ENCODE measurements around the gene SLC24A3. TPM values are rescaled to one million over a fixed set of nuclear protein-coding genes. Genes with fewer than 3 reads are reported as not detected.

The SLC24A3 gene
- polyA plus RNA-seq, 1 donor (not counting 4 experiments of a cell fraction or from before 2014, with no cell fraction given) = 0.17 TPM

DNA sequence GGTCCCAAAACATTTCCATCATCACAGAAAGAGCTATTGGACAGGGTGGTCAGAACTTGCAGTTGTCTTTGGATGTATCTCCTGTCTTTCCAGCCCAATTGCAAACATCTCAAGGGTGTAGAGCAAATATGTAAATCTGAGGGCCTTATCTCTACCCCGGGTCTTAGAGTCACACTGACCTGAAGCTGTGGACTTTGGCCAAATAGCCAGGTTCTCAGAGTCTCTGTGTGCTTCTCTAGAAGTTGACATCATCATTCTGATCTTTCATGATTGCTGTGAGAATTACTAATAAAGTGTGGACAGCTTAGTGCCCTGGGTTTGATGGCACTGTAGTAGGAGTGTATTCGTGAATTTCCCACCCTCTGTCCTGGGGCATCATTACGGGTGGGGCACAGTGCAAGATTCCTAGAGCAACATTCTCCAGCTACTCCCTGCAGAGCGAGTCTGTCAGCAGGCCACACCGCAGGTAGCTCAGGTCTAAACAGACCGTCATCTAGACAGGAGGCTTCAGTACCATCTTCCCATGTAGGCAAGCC, 71.1 kb downstream of the SLC24A3 start:
- no peaks in the 10 kb centered on the region for H3K79me2 ChIP-seq (ENCODE audit: control insufficient read depth, insufficient read depth, low read length)
- no peak for DNase-seq (ENCODE audit: low read depth, low spot score)
- no peaks in the 10 kb centered on the region for H3K36me3 ChIP-seq (ENCODE audit: control insufficient read depth in 2 of 2, extremely low read depth in 1 of 2, insufficient read depth in 2 of 2, low read length in 2 of 2)
- H3K27ac ChIP-seq (ENCODE audit: control insufficient read depth, insufficient read depth, low read length) = no peak overlapping the region
- H3K4me1 ChIP-seq (ENCODE audit: control insufficient read depth, extremely low read depth, insufficient read depth, low read length) = no peaks in the 10 kb centered on the region
- H3K4me2 ChIP-seq (ENCODE audit: control insufficient read depth, extremely low read depth, insufficient read depth, low read depth, low read length) = no peak overlapping the region
- dilution Hi-C loops (cut with MboI; ENCODE audit: extremely low pct_ligation_motif_present, low sequenced_read_pairs) = no loop called here
- FAIRE-seq = no peak
- H3K4me3 ChIP-seq (ENCODE audit: control insufficient read depth in 2 of 3, extremely low read depth in 1 of 3, insufficient read depth in 2 of 3, low read depth in 1 of 3, low read length in 3 of 3) = no peak overlapping the region
- no peaks in the 10 kb centered on the region for H3K9me3 ChIP-seq (ENCODE audit: control insufficient read depth, low read depth, low read length)
- no peaks in the 10 kb centered on the region for H3K27me3 ChIP-seq (ENCODE audit: control insufficient read depth, extremely low read depth, insufficient read depth, low read length)
- no peaks in the 10 kb centered on the region for H4K20me1 ChIP-seq (ENCODE audit: control insufficient read depth, extremely low read depth, insufficient read depth, low read length)
- no peaks in the 10 kb centered on the region for H3K9me1 ChIP-seq (ENCODE audit: control insufficient read depth, extremely low read depth, insufficient read depth, low read length)
- H3K9ac ChIP-seq (ENCODE audit: control insufficient read depth, extremely low read depth, insufficient read depth, low read length) = no peak overlapping the region
- H2AFZ ChIP-seq (ENCODE audit: control insufficient read depth, low read length) = no peak overlapping the region
- no peak for TF ChIP-seq EZH2 (IDR thresholded peaks at IDR 0.05; ENCODE audit: low read length)
- TF ChIP-seq, protein P1, sequence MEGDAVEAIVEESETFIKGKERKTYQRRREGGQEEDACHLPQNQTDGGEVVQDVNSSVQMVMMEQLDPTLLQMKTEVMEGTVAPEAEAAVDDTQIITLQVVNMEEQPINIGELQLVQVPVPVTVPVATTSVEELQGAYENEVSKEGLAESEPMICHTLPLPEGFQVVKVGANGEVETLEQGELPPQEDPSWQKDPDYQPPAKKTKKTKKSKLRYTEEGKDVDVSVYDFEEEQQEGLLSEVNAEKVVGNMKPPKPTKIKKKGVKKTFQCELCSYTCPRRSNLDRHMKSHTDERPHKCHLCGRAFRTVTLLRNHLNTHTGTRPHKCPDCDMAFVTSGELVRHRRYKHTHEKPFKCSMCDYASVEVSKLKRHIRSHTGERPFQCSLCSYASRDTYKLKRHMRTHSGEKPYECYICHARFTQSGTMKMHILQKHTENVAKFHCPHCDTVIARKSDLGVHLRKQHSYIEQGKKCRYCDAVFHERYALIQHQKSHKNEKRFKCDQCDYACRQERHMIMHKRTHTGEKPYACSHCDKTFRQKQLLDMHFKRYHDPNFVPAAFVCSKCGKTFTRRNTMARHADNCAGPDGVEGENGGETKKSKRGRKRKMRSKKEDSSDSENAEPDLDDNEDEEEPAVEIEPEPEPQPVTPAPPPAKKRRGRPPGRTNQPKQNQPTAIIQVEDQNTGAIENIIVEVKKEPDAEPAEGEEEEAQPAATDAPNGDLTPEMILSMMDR (optimal IDR thresholded peaks at IDR 0.05 in 1 of 3, IDR thresholded peaks at IDR 0.05 in 1 of 3, conservative IDR thresholded peaks at IDR 0.05 in 1 of 3; ENCODE audit: extremely low read depth in 1 of 3, insufficient read depth in 2 of 3, low read length in 3 of 3) = no peak

DNA sequence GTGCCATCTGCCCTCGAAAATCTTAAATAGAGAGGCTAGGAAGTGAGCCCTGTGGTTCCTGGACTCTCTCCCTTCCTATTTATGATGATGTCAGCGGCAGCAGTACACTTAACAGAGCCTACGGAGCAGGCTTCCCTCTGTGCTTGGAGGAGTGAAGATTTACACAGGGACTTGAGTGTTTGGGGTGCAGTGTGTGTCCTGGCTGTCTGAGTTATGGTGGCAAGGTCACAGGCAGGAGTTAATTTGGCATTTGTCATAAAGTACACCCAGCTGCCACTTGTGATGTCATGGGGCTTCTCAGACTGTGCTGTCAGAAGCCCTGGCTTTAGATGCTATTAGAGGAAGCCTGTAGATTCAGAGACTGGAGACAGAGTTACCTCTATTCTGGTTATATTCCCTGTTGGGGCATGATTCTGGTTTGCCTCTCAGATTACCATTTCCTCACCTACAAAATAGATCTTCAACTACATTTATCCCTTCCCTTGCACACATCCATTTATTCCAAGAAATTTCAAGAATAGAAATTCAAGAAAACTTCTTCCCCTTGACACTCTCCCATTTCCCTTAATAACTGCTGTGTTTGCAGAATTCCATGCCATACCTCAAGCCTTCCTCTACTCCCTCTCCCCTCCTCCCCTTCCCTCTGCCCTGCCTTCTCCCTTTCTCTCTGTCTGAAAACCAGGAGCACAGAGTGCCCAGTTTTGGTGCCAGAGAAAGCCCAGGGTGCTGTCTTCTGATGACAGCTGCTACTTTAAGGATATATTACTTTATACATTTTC, 72.1 kb downstream of the SLC24A3 start:
- Histone ChIP-seq H3K27me3 (ENCODE audit: control insufficient read depth, extremely low read depth, insufficient read depth, low read length) (no peaks in the 10 kb centered on the region), H3K36me3 (ENCODE audit: control insufficient read depth in 2 of 2, extremely low read depth in 1 of 2, insufficient read depth in 2 of 2, low read length in 2 of 2) (no peaks in the 10 kb centered on the region), H3K4me3 (ENCODE audit: control insufficient read depth in 2 of 3, extremely low read depth in 1 of 3, insufficient read depth in 2 of 3, low read depth in 1 of 3, low read length in 3 of 3) (no peak overlapping the region), H3K4me1 (ENCODE audit: control insufficient read depth, extremely low read depth, insufficient read depth, low read length) (no peaks in the 10 kb centered on the region), H3K9ac (ENCODE audit: control insufficient read depth, extremely low read depth, insufficient read depth, low read length) (no peak overlapping the region), H3K79me2 (ENCODE audit: control insufficient read depth, insufficient read depth, low read length) (no peaks in the 10 kb centered on the region), H3K9me1 (ENCODE audit: control insufficient read depth, extremely low read depth, insufficient read depth, low read length) (no peaks in the 10 kb centered on the region), H4K20me1 (ENCODE audit: control insufficient read depth, extremely low read depth, insufficient read depth, low read length) (no peaks in the 10 kb centered on the region), H2AFZ (ENCODE audit: control insufficient read depth, low read length) (no peak overlapping the region), H3K4me2 (ENCODE audit: control insufficient read depth, extremely low read depth, insufficient read depth, low read depth, low read length) (no peak overlapping the region), H3K9me3 (ENCODE audit: control insufficient read depth, low read depth, low read length) (no peaks in the 10 kb centered on the region), H3K27ac (ENCODE audit: control insufficient read depth, insufficient read depth, low read length) (no peak overlapping the region)
- dilution Hi-C loops (cut with MboI; ENCODE audit: extremely low pct_ligation_motif_present, low sequenced_read_pairs) = no loop called here
- TF ChIP-seq EZH2 (IDR thresholded peaks at IDR 0.05; ENCODE audit: low read length) = no peak
- DNase-seq (ENCODE audit: low read depth, low spot score) = no peak
- FAIRE-seq = no peak
